OCI-LY7 (cell line): ENCODE results near the gene SIL1. TPM values are rescaled to one million over a fixed set of nuclear protein-coding genes. Genes with fewer than 3 reads are reported as not detected.

Experiments used
- BruUV-seq: library from RNA; stranded (reverse); fragments of 400-500 nt; replicated peaks from 2 replicates; lab custom pipeline; 2021; lab: Mats Ljungman, UMichigan
- CTCF ChIA-PET: fragments of 300-600 bp; sonication (Branson Sonifier 250); formaldehyde crosslinking; loops from one replicate; lab custom pipeline; 2022; ENCODE audit warnings: antibody characterized with exemption; ENCODE audit not compliant: unreplicated experiment; lab: Charles Lee
- POLR2A ChIA-PET: fragments of 300-600 bp; sonication (Branson Sonifier 250); formaldehyde crosslinking; loops from one replicate; lab custom pipeline; 2022; ENCODE audit warnings: antibody characterized with exemption; lab: Charles Lee
- DNase-seq: peaks from one replicate; pipeline ENCODE4 v3.0.0-alpha.2; 2015; ENCODE audit warnings: low spot score
- H2AFZ ChIP-seq: fragments of 200-600 bp; sonication (generic), shearing (Covaris generic); 2 replicates; pipeline ENCODE4 v1.6.1; 2014; ENCODE audit warnings: mild to moderate bottlenecking, antibody characterized with exemption, low read length, moderate library complexity
- H3K27ac ChIP-seq: fragments of 200-600 bp; sonication (generic); 2 replicates; pipeline ENCODE4 v1.5.1; 2014; ENCODE audit warnings: mixed run types, low read depth, mild to moderate bottlenecking, moderate library complexity, low read length, inconsistent platforms; ENCODE audit not compliant: poor library complexity, severe bottlenecking
- H3K36me3 ChIP-seq: fragments of 200-600 bp; sonication (generic); 2 replicates; pipeline ENCODE4 v1.6.1; 2014; ENCODE audit warnings: mild to moderate bottlenecking, antibody characterized with exemption, low read length, moderate library complexity, mixed read lengths; ENCODE audit not compliant: insufficient read depth
- H3K4me1 ChIP-seq: fragments of 200-600 bp; sonication (generic); 2 replicates; pipeline ENCODE4 v1.5.1; 2014; ENCODE audit warnings: mild to moderate bottlenecking, low read length; ENCODE audit not compliant: insufficient read depth, poor library complexity, severe bottlenecking
- H3K4me2 ChIP-seq: fragments of 200-600 bp; sonication (generic); 2 replicates; pipeline ENCODE4 v1.6.1; 2014; ENCODE audit warnings: mild to moderate bottlenecking, low read length
- H3K4me3 ChIP-seq: fragments of 200-600 bp; sonication (generic); 2 replicates; pipeline ENCODE4 v1.5.1; 2014; ENCODE audit warnings: mild to moderate bottlenecking, low read depth, low read length; ENCODE audit not compliant: poor library complexity, severe bottlenecking
- H3K79me2 ChIP-seq: fragments of 200-600 bp; sonication (generic); 2 replicates; pipeline ENCODE4 v1.6.1; 2016; ENCODE audit warnings: low read depth, mild to moderate bottlenecking, low read length, moderate library complexity, mixed read lengths; ENCODE audit not compliant: insufficient read depth
- H3K9me2 ChIP-seq: fragments of 200-600 bp; sonication (generic); 2 replicates; pipeline ENCODE4 v1.6.1; 2016; ENCODE audit warnings: mild to moderate bottlenecking, low read length, mixed read lengths; ENCODE audit not compliant: insufficient read depth
- H3K9me3 ChIP-seq: fragments of 200-600 bp; sonication (generic); 2 replicates; pipeline ENCODE4 v1.6.1; 2014; ENCODE audit warnings: mild to moderate bottlenecking, mixed run types, low read length, mixed read lengths
- H4K20me1 ChIP-seq: fragments of 200-600 bp; sonication (generic); 2 replicates; pipeline ENCODE4 v1.6.1; 2014; ENCODE audit warnings: mild to moderate bottlenecking, antibody characterized with exemption, low read length, moderate library complexity, mixed read lengths; ENCODE audit not compliant: insufficient read depth
- CTCF ChIP-seq: fragments of 200-600 bp; sonication (generic); conservative IDR thresholded peaks from 2 replicates; pipeline ENCODE4 v1.5.1; 2014; ENCODE audit warnings: mild to moderate bottlenecking, antibody characterized with exemption, low read length, moderate library complexity, mixed read lengths
- EZH2phosphoT487 ChIP-seq: fragments of 200-600 bp; sonication (generic); IDR thresholded peaks from 2 replicates; pipeline ENCODE4 v1.6.1; 2018; ENCODE audit warnings: low read depth, borderline replicate concordance, mild to moderate bottlenecking, mixed run types, antibody characterized with exemption, low read length, moderate library complexity, mixed read lengths
- intact Hi-C: fragments of 100-400 bp; cut with micrococcal nuclease; formaldehyde crosslinking; loops from one replicate; pipeline ENCODE4 v1.10.0; 2022; ENCODE audit not compliant: unreplicated experiment
- total RNA-seq, 2 experiments: library from RNA; depleted of rRNA in 1 of 2; stranded (reverse); fragments of >200 nt in 1 of 2; shearing (Covaris generic) in 1 of 2; gene quantifications; 2 replicates each; pipeline ENCODE4 v1.2.3, GENCODE V29; 2014 to 2022

Gene SIL1
- total RNA-seq, 2 experiments from 2014 or later = 9.2 to 22.8 TPM

DNA sequence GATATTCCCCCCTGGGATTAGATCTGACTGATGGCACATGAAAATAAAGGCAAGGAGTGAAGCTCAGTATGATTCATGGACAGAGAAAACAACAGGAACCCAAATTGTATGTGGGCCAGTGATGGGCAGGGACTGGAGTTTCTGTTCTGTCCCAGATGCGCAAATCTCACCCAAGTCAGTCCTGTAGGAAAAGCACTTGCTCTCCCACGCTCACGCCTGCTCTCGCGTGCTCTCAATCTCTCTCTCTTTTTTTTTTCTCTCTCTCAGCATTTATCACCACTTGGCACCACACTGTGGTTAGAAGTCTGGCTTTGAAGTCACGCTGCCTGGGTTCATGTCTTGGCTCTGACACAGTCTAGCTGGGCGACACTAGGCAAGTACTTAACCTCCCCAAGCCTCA, 216.6 kb downstream of the SIL1 start:
- BruUV-seq = no TSS peak
- no peak for DNase-seq
- Histone ChIP-seq H3K9me2 (no peaks in the 10 kb centered on the region), H3K79me2 (no peaks in the 10 kb centered on the region), H4K20me1 (no peaks in the 10 kb centered on the region), H2AFZ (no peak overlapping the region), H3K27ac (no peak overlapping the region), H3K4me3 (no peak overlapping the region), H3K36me3 (no peaks in the 10 kb centered on the region), H3K9me3 (no peaks in the 10 kb centered on the region), H3K4me1 (no peaks in the 10 kb centered on the region), H3K4me2 (no peak overlapping the region)
- ChIA-PET POLR2A (no interaction called here), CTCF (no interaction called here)
- no peak for TF ChIP-seq EZH2phosphoT487
- TF ChIP-seq CTCF = no peak
- intact Hi-C loops = no loop called here

DNA sequence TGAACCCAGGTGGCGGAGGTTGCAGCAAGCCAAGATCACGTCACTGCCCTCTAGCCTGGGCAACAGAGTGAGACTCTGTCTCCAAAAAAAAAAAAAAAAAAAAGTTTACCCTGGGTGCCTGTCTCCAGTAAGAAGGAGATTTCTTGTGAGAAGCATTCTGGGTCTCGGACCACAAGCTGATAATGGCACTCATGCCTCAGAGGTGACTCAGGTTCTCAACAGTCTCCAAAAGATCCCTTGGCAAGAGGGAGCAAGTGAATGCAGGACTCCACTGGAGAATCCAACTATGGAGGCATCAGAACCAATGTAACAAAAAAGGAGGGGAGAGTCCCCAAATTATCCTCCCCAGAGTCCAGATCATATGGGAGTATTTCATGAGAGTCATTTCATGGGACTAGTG, 217.0 kb downstream of the SIL1 start:
- BruUV-seq = no TSS peak
- no peak for TF ChIP-seq CTCF
- no peak for TF ChIP-seq EZH2phosphoT487
- no peak overlapping the region for H2AFZ ChIP-seq

DNA sequence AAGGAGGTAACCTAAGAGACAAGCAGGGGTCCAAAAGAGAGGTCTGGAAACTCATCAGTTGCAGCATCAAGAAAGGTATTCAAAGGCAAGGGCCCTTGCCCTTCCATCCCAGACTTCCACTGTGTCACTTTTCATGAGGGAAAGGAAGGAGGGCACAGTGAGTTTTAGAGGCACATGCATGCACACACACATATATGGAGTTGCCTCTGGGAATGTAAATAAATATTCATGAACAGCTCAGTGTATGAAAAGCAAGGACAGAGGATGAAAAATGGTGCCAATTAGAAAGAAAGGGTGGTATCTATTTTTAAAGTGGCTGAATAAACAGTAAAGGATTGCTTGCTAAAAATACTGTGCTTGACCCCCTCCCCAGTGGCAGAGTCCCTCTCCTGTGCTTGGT, 217.7 kb downstream of the SIL1 start:
- Histone ChIP-seq H3K4me3 (no peak overlapping the region), H3K9me3 (no peaks in the 10 kb centered on the region), H3K9me2 (no peaks in the 10 kb centered on the region), H3K4me1 (no peaks in the 10 kb centered on the region), H3K36me3 (no peaks in the 10 kb centered on the region), H3K27ac (no peak overlapping the region), H3K4me2 (no peak overlapping the region), H2AFZ (no peak overlapping the region), H3K79me2 (no peaks in the 10 kb centered on the region), H4K20me1 (no peaks in the 10 kb centered on the region)
- intact Hi-C loops = no loop called here
- POLR2A ChIA-PET = interaction anchor here (0.6 kb wide), 2 partner anchors 23 to 294 kb away, joined by 3 to 4 read pairs; no protein-coding TSS in a partner anchor
- BruUV-seq = no TSS peak
- no peak for TF ChIP-seq EZH2phosphoT487
- TF ChIP-seq CTCF = no peak
- DNase-seq = no peak
- CTCF ChIA-PET = no interaction called here

More for the DNA sequence above, 217.0 kb downstream of the SIL1 start:
- POLR2A ChIA-PET = interaction anchor here (0.6 kb wide), 2 partner anchors 22 to 295 kb away, joined by 3 to 4 read pairs; no protein-coding TSS in a partner anchor
- CTCF ChIA-PET = no interaction called here
- no peak for DNase-seq
- Histone ChIP-seq H3K4me2 (no peak overlapping the region), H3K4me1 (no peaks in the 10 kb centered on the region), H4K20me1 (no peaks in the 10 kb centered on the region), H3K79me2 (no peaks in the 10 kb centered on the region), H3K4me3 (no peak overlapping the region), H3K27ac (no peak overlapping the region), H3K9me2 (no peaks in the 10 kb centered on the region), H3K36me3 (no peaks in the 10 kb centered on the region), H3K9me3 (no peaks in the 10 kb centered on the region)
- intact Hi-C loops = no loop called here
